Stomach (tissue), 4 donors: Measurements from ENCODE around the gene BCAS3.

ENCODE experiments used
- CTCF ChIP-seq, 7 experiments: fragments of 450-650 bp in 4 of 7; fragments of 200-600 bp in 3 of 7; sonication (generic) in 3 of 7; IDR thresholded peaks; one replicate each; pipeline ENCODE4 v1.5.1; 2016 to 2019; ENCODE audit warnings: antibody characterized with exemption in 7 of 7, control low read depth in 2 of 7, mild to moderate bottlenecking in 1 of 7
- EP300 ChIP-seq: sonication (generic); formaldehyde crosslinking; IDR thresholded peaks from one replicate; pipeline ENCODE4 v1.6.1; 2017; ENCODE audit warnings: antibody characterized with exemption
- POLR2A ChIP-seq, 4 donors: fragments of 450-650 bp; IDR thresholded peaks; one replicate each; pipeline ENCODE4 v1.6.1; 2016; ENCODE audit warnings: antibody characterized with exemption in 4 of 4, control low read depth in 2 of 4, mild to moderate bottlenecking in 1 of 4, moderate library complexity in 1 of 4
- POLR2AphosphoS5 ChIP-seq, 3 donors: sonication (generic); formaldehyde crosslinking; IDR thresholded peaks; one replicate each; pipeline ENCODE4 v1.6.1; 2016; ENCODE audit warnings: antibody characterized with exemption in 3 of 3

DNA sequence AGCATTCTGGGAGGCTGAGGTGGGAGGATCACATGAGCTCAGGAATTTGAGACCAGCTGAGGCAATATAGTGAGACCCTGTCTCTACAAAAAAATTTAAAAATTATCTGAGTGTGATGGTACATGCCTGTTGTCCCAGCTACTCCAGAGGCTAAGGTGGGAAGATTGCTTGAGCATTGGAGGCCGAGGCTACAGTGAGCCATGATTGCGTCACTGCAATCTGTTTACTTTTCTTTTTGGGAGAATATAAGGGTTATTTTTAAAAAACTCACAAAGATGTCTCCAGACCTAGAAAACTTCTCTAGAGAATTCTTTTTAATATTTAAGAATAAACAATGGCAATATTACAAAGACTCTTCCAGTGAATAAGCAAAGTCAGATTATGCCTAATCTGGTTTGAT is 226.9 kb downstream of the BCAS3 start:
- TF ChIP-seq POLR2A (IDR thresholded peaks at IDR 0.05) (no peak), CTCF (IDR thresholded peaks at IDR 0.05) (no peak), POLR2AphosphoS5 (IDR thresholded peaks at IDR 0.05) (no peak), EP300 (no peak)
